ENCODE results near the gene FBXW8.

DNA sequence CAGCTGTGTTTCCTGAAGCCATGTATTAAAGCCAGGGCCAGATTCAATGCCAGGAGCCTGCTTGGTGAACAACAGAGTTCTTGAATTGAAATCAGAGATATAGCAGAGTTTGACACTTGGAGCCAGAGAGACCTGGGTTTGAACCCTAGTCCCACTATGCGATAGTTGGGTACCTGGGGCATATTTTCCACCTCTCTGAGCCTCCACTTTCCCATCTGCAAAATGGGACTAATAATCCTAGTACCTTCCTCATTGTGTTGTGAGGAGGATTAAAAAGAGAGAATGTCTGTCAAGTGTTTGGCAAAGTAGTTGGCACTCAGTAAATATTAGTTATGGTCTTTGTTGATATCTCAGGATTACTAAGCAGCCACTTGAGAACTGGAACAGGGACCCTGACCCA lies 23.5 kb upstream of the FBXW8 start:
- TF ChIP-seq, protein P1, sequence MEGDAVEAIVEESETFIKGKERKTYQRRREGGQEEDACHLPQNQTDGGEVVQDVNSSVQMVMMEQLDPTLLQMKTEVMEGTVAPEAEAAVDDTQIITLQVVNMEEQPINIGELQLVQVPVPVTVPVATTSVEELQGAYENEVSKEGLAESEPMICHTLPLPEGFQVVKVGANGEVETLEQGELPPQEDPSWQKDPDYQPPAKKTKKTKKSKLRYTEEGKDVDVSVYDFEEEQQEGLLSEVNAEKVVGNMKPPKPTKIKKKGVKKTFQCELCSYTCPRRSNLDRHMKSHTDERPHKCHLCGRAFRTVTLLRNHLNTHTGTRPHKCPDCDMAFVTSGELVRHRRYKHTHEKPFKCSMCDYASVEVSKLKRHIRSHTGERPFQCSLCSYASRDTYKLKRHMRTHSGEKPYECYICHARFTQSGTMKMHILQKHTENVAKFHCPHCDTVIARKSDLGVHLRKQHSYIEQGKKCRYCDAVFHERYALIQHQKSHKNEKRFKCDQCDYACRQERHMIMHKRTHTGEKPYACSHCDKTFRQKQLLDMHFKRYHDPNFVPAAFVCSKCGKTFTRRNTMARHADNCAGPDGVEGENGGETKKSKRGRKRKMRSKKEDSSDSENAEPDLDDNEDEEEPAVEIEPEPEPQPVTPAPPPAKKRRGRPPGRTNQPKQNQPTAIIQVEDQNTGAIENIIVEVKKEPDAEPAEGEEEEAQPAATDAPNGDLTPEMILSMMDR (IDR thresholded peaks at IDR 0.05), result no peak
- no peak for TF ChIP-seq EZH2 (IDR thresholded peaks at IDR 0.05; ENCODE audit: borderline replicate concordance, insufficient read depth, low read depth, low read length, poor library complexity, severe bottlenecking)
